ENCODE results near the gene NRF1.

Gene NRF1

DNA sequence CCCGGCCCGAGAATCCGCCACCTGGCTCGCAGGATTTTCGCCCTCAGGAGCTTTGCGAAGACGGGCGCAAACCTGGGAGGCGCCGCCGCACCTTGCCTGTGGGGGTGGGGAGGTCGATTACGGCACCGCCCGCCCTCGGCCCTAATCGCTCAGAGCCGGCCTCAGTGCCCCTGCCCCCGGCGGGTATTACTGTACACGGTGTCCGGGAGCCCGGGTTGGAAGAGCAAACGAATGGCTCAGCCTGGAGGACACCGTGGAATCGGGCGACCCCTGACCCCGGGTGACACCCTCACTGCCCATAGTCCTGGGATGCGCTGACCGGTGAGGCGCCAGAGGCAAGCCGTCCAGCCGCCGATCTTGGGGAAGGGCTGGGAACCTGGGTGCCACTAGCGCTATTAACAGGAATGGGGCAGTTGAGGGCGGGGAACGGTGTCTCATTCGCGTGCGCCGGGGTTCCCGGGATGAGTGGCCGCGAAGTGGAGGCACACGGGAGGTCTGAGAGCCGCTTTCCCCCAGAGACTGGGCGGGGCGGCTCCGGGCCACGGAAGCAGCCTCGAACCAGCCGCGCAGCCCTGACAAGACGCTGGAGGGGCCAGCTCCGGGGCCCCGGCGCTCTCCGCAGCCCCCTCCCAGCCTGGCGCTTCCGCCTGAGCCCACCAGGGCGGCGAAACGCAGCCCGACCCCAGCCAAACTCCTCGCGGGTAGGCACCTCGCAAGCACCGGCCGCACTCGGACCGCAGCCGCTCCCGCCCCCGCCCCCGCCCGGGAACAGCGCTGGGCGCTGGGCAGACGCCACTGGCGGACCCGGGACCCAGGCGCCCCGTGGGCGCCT, 167.5 kb downstream of the NRF1 start:
- H3K4me3 ChIP-seq (ENCODE audit: control insufficient read depth, low read depth, low read length): no peak overlapping the region
- TF ChIP-seq, protein P1, sequence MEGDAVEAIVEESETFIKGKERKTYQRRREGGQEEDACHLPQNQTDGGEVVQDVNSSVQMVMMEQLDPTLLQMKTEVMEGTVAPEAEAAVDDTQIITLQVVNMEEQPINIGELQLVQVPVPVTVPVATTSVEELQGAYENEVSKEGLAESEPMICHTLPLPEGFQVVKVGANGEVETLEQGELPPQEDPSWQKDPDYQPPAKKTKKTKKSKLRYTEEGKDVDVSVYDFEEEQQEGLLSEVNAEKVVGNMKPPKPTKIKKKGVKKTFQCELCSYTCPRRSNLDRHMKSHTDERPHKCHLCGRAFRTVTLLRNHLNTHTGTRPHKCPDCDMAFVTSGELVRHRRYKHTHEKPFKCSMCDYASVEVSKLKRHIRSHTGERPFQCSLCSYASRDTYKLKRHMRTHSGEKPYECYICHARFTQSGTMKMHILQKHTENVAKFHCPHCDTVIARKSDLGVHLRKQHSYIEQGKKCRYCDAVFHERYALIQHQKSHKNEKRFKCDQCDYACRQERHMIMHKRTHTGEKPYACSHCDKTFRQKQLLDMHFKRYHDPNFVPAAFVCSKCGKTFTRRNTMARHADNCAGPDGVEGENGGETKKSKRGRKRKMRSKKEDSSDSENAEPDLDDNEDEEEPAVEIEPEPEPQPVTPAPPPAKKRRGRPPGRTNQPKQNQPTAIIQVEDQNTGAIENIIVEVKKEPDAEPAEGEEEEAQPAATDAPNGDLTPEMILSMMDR (conservative IDR thresholded peaks at IDR 0.05; ENCODE audit: control insufficient read depth, insufficient read depth, low read depth, low read length): no peak
- no peak for DNase-seq (ENCODE audit: low read depth)

DNA sequence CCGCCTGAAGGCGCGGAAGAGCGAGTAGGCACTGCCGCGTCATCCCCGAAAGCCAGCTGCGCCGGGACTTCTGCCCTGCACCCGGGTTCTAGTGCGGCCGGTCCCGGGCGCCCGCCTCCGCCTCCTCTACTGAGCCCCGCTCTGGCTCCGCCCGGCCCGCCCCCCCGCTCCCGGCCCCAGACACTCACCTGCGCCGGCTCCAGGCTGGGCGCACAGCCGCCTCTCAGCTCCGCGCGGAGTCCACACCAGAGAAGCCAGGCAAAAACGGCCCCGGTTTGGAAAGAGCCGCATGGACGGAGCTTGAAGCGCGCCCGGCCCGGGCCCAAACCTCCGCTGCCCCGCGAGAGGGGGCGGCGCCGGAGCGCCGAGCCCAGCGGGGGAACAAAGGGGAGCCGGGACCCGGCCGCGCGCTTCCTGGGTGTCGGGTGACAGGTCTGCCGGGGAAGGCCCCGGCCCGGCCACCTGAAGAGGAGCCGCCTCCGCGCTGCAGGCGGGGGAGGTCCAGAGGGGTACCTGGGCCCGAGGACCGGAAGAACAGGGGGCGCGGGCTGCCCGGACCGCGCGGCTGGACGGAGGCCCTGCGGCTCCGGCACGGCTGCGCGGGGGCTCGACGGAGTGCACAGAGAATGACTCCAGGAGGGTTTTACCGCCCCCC, 168.2 kb downstream of the NRF1 start:
- H3K4me3 ChIP-seq (ENCODE audit: control insufficient read depth, low read depth, low read length): no peak overlapping the region
- no peak for DNase-seq (ENCODE audit: low read depth)
- TF ChIP-seq, protein P1 (conservative IDR thresholded peaks at IDR 0.05; ENCODE audit: control insufficient read depth, insufficient read depth, low read depth, low read length): no peak

DNA sequence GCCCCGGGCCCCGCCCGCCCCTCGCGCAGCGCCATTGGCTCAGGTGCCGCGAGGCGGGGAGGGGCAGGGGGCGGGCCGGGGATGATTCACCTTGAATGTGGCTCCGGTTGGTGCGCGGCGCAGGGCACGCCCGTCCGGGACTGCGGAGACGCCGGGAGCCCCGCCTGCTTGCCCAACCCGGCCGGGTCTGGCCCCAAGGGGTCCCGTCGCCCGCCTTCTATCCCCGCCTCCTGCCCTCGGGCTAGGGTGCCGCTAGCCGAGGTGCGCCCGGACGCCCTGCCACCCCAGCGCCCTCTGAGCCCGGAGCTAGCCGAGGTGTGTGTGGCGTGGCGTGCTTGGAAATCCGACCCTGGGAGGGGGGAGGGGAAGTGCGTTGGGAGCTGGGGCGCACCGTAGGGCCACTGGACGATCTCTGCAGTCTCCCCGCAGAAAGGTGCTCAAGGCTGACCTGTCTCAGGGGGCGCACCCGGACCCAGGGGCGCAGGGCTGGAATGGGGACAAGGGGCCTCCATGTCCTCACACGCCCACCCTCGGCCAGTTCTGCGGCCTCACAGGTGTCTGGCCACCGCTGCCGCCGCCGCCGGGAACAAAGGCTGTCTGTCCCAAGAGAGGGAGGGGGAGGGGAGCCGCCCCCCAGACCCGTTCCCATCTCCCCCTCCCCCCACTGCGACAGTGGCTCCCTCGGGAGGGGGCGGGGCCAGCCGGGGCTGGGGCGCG, 168.9 kb downstream of the NRF1 start:
- no peak overlapping the region for H3K4me3 ChIP-seq (ENCODE audit: control insufficient read depth, low read depth, low read length)
- TF ChIP-seq, protein P1 (conservative IDR thresholded peaks at IDR 0.05; ENCODE audit: control insufficient read depth, insufficient read depth, low read depth, low read length): no peak
- no peak for DNase-seq (ENCODE audit: low read depth)

DNA sequence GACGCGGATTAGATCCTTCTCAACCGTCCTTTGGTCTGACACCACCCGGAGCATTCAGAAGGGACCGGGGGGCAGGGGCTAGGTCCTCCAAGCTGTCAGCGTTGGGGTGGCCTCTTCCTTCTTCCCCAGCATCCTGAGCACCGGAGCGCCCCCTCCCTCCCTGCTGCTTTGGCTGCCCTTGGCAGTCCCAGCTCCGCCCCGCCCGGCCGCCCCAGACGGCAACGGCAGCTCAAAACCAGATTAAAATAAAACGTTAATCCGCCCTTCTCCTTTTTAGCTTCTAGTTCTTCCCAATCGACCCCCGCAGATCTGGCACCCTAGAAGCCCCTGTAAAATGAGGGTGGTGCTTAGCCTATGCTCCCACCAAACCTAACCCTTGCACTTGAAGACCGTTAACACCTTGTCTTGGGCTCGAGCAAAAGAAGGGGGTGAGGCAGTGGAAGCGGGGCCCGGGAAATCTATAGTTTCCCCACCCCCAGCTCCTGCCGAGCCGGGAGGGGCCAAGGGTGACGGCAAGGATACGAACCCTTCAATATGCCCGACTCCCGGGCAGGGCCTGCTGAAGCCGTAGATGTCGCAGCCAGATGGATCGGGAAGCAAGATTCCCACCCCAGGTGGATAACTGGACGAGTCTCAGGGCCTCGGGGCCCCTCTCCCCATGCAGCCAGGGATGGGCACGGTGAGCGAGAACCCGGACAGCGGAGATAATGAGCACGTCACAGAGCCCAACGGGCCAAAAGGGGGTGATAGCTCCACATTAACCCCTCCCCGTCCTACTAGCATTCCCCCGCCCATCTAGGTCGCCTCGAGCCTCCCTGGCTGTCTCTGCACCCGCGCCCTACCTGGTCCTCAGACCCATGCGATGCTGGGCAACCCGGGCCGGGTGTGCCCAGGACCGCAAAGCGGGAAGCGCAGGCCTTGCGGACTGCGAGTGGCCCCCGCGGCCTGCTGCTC, 169.7 kb downstream of the NRF1 start:
- TF ChIP-seq, protein P1 (conservative IDR thresholded peaks at IDR 0.05; ENCODE audit: control insufficient read depth, insufficient read depth, low read depth, low read length): no peak
- no peak for DNase-seq (ENCODE audit: low read depth)

DNA sequence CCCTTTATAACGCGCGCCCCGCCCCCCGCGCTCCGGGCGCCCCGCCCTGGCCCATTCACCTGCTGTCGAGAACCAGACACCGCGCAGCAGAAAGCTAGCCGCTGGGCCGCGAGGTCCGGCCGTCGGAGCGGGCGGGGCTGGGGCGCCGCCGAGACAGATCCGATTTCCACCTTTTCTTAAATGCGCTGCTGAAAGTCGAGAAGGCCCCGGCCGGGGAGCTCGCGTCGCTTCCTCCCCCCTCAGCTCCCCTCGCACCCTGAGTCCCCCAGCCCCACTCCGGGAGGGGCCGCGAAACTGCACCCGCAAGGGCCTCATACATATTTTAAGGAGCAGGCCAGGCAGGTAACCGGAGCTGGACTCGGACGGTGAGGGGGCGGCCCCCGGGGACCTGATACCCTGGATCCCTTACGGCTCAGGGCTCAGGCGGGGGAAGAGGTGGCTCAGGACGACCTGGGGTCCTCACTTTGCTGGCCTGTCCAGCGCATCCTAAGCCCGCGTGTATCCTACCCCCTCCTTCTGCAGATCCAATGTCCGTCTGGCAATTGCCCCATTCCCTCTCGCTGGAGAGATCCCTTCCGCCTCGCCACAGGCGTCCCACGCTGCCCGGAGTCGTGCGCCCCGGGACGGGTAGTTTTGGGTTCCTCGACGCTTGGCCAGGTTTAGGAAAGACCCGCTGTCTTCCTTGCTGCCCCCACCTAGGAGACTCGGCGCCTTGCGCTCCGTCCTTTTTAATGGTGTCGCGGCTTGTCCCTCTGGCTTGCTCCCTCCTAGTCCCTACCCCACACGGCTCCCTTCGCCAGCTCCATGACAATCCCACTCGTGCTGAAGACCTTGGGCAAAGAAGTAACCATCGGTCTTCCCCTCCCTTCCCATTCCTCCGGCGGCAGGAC, 170.7 kb downstream of the NRF1 start:
- H3K4me3 ChIP-seq (ENCODE audit: control insufficient read depth, low read depth, low read length): no peak overlapping the region
- TF ChIP-seq, protein P1 (conservative IDR thresholded peaks at IDR 0.05; ENCODE audit: control insufficient read depth, insufficient read depth, low read depth, low read length): no peak
- no peak for DNase-seq (ENCODE audit: low read depth)

More for the DNA sequence above, 169.7 kb downstream of the NRF1 start:
- H3K4me3 ChIP-seq (ENCODE audit: control insufficient read depth, low read depth, low read length): no peak overlapping the region
